ENCODE results near the gene SLC26A11.

The SLC26A11 gene

GRCh38 chr17:80287038-80287437 is 66.8 kb downstream of the SLC26A11 start:
- no peak for TF ChIP-seq CTCF (IDR thresholded peaks at IDR 0.05; ENCODE audit: low read depth, low read length, missing control alignments)
- DNase-seq (ENCODE audit: extremely low read depth, low read depth): no peak
- no peak overlapping the region for H3K4me3 ChIP-seq (replicated peaks; ENCODE audit: low read depth, low read length)

- DNase-seq (ENCODE audit: extremely low read depth, low read depth): no peak
These were observed 67.8 kb downstream of the SLC26A11 start for GRCh38 chr17:80287806-80288567.

GRCh38 chr17:80289616-80290015 is 69.4 kb downstream of the SLC26A11 start:
- no peak for DNase-seq (ENCODE audit: extremely low read depth, low read depth)
- H3K4me3 ChIP-seq (replicated peaks; ENCODE audit: low read depth, low read length): no peak overlapping the region
- no peak for TF ChIP-seq CTCF (IDR thresholded peaks at IDR 0.05; ENCODE audit: low read depth, low read length, missing control alignments)

More at GRCh38 chr17:80287806-80288567, 67.8 kb downstream of the SLC26A11 start:
- no peak for TF ChIP-seq CTCF (IDR thresholded peaks at IDR 0.05; ENCODE audit: low read depth, low read length, missing control alignments)
- H3K4me3 ChIP-seq (replicated peaks; ENCODE audit: low read depth, low read length): no peak overlapping the region

- no peak for TF ChIP-seq CTCF (IDR thresholded peaks at IDR 0.05; ENCODE audit: low read depth, low read length, missing control alignments)
- H3K4me3 ChIP-seq (replicated peaks; ENCODE audit: low read depth, low read length): no peak overlapping the region
- no peak for DNase-seq (ENCODE audit: extremely low read depth, low read depth)
These were observed 69.9 kb downstream of the SLC26A11 start for GRCh38 chr17:80290156-80290555.

- no peak for DNase-seq (ENCODE audit: extremely low read depth, low read depth)
- no peak overlapping the region for H3K4me3 ChIP-seq (replicated peaks; ENCODE audit: low read depth, low read length)
- no peak for TF ChIP-seq CTCF (IDR thresholded peaks at IDR 0.05; ENCODE audit: low read depth, low read length, missing control alignments)
These were observed 71.0 kb downstream of the SLC26A11 start for GRCh38 chr17:80291260-80291659.

GRCh38 chr17:80291691-80292487 is 71.7 kb downstream of the SLC26A11 start:
- TF ChIP-seq CTCF (IDR thresholded peaks at IDR 0.05; ENCODE audit: low read depth, low read length, missing control alignments): no peak
- no peak for DNase-seq (ENCODE audit: extremely low read depth, low read depth)
- no peak overlapping the region for H3K4me3 ChIP-seq (replicated peaks; ENCODE audit: low read depth, low read length)
